GM12873 (cell line): ENCODE results near the gene PTPN21.
A peak's percentile ranks its signal among the peaks of the same experiment; 100 is the strongest.

ENCODE experiments used
- TF ChIP-seq, protein P1 (sequence below): IDR thresholded peaks from 2 replicates; pipeline ENCODE4 v1.5.1; 2012; ENCODE audit warnings: low read depth, mild to moderate bottlenecking, moderate library complexity, low read length, control low read depth; ENCODE audit not compliant: insufficient read depth; ENCODE audit errors: missing control alignments

Gene PTPN21

DNA sequence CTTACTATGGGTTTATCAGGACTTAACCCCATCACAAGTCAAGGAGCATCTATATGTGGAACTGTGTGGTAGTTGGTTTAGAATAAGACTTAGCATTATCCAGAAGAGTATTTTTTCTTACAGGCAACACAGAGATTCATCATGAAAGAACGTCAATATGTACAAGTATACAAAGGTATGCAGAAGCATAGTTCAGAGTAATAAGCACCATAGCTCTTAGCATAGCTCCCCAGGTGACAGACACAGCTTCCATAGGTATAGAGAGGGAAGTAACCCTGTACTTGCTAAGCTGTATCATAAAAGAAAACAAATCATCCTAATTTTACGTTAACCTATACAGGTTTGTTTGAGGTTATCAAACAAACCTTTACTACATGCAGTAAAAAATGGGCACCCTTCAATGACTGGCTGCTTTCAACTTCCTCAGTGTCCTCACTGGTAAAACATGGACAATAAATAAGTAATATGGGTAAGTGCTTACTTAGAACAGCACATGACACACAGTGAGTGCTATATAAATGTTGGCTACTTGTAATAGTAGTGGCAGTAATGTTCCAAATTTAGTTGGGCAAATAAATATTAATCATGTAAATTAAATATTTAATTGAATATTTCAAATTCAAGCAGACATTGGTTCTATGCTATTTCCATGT lies 50.9 kb downstream of the PTPN21 start:
- TF ChIP-seq, protein P1, sequence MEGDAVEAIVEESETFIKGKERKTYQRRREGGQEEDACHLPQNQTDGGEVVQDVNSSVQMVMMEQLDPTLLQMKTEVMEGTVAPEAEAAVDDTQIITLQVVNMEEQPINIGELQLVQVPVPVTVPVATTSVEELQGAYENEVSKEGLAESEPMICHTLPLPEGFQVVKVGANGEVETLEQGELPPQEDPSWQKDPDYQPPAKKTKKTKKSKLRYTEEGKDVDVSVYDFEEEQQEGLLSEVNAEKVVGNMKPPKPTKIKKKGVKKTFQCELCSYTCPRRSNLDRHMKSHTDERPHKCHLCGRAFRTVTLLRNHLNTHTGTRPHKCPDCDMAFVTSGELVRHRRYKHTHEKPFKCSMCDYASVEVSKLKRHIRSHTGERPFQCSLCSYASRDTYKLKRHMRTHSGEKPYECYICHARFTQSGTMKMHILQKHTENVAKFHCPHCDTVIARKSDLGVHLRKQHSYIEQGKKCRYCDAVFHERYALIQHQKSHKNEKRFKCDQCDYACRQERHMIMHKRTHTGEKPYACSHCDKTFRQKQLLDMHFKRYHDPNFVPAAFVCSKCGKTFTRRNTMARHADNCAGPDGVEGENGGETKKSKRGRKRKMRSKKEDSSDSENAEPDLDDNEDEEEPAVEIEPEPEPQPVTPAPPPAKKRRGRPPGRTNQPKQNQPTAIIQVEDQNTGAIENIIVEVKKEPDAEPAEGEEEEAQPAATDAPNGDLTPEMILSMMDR, result no peak

DNA sequence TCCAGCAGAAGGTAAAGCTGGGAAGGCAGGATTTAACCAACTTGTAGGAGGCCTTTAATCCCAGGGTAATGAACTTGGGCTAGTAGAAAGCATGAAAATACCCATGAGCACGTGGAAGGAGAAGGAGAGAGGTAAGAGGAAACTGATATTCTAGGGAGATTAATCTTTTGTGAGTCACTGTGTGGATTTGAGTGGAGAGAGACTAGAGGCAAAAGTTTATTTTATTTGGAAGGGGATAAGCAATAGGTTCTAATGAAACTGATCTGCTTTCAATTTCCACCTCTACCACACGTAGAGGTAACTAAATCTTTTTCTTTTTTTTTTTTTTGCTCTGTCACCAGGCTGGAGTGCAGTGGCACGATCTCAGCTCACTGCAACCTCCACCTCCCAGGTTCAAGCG lies 52.1 kb downstream of the PTPN21 start:
- TF ChIP-seq, protein P1, result no peak

DNA sequence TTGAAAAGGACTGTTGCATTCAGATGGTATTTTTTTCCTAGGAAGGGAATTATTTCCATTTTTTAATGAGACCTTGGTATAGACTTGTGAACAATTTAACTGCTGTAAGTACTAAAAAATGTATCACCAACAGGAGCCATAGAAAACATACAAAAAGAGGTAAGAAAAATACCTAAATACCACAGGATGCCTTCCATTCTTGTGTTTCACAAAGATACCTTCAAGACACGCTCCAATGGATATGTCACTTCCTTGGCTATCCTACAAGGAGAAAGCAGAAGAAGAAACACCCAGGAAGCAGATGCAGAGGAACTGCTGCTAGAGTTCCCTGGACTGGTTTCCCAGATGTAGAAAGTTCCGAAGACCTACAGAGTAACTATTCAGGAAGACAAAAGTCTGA lies 54.2 kb downstream of the PTPN21 start:
- TF ChIP-seq, protein P1, result no peak

DNA sequence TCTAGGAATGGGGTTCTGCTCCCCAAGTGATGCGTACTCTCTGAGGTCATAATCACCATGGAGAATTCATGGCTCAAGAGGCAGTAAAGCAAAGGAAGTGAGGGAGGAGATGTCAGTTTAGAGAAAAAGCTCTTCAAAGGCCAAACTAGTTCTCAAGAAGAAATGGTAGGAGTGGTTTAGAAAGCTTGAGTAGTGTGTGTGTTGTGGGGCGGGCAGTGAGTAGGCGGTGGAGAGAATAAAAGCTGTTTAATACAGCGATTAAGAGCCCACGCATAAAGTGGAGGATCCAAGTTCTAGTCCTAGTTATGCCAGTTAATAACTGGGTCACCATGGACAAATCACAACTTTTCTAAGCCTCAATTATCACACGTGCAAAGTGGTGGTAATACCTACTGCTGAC lies 55.6 kb downstream of the PTPN21 start:
- TF ChIP-seq, protein P1, result no peak

DNA sequence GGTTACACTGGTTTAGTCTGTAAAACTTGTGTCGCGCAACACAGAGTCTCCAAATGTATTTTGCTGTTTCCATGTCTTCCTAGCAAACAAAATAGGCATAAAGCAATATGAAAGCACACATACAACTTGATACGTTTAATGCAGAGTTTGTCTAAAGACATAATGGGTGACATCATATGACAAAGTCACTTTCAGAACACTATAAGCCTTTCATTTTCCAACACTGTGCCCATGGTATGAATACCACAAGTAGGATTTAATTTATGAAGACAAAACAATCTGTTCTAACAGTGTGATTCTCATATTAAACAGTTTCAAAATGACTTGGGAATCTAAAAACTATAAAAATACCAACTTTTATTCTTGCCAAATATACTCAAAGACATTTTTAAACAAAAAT lies 58.4 kb downstream of the PTPN21 start:
- TF ChIP-seq, protein P1, result no peak

DNA sequence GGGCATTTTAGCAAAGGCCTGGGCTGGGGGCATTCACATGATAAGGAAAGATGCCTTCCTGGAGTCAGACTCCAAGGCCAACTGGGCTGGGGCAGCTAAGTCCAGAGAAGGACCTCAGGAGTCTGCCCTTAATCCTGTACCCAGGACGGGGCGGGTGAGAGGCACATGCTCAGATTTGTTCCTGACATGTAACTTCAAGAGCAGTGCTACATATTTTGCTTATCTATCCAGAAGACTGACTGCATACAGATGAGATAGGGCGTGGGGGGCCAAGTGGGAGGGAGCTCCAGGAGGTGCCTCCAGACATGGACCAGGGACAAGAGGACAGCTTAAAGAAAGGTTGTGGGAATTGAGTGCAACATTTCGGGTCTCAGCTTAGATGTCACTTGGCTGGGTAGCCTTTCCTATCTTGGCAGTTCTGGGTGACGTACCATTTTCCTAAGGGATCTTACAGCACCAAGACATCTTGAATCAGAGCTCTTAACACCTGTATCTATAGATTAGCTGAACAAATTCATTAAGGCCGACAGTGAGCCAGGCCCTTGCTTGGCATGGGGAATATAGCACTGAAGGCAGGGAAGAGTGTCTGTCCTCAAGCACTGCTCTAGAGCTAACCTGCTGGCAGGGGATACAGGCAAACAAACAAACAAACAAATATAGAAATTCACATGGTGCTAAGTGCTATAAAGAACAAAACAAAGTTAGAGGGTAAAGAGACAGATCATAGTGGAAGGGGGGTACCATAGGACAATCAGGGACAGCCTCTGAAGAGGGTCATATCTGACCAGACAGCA lies 61.2 kb downstream of the PTPN21 start:
- TF ChIP-seq, protein P1, result no peak

DNA sequence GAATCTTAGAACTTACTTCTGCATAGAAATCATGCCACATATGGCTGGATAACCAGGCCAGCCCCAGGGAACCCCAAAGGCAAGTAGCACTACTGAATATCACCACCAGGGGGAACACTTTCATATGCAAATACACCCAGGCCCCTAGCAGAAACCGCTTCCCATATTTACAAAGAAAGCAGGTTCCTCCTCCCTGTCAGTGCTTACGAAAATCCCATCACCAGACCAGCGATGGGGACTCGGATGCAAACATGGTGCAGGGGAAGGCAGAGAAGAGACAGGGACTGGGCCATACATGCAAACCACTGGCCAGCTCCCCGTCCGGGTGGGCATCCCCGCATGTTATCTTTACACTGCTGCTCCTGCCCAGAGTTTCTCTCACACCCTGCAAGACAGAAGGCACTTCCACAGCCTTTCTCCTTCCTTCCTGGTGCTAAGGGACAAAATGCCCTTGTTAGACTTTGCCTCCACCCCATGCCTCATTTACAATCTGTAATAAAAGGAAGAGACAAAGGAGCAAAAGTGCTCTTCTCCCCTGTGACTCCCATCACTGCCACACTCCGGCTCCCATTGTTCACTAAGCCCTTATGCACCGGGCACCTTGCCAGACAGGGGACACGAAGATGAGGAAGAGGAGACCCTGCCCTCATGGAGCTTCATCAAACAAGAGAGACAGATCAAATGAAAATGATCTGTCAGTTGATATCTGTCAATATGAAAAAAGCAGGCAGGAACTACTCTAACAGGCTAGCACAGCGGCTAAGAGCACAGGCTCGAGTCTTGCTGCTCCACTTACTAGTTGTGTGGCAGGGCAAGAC lies 62.3 kb downstream of the PTPN21 start:
- TF ChIP-seq, protein P1, result peak; percentile 81
